Skin epidermis (tissue), 12 donors: ENCODE measurements around the gene RTN4R.
"Not testable (repeated sequence)": the region's sequence is repeated elsewhere in the genome, so short reads cannot be mapped to it uniquely, and the experiment has no call there.

Experiments
- H3K27ac ChIP-seq, 21 experiments: fragments of 200-600 bp; sonication (generic) in 11 of 21; one replicate each; pipeline ENCODE4 v1.5.0; 2020; ENCODE audit warnings: mild to moderate bottlenecking in 3 of 21, inconsistent platforms in 2 of 21, moderate library complexity in 2 of 21
- H3K4me3 ChIP-seq, 7 experiments: fragments of 200-600 bp; sonication (generic) in 2 of 7; one replicate each; pipeline ENCODE4 v1.5.0; 2020; ENCODE audit warnings: inconsistent platforms in 2 of 7, mild to moderate bottlenecking in 2 of 7, moderate library complexity in 1 of 7

RTN4R gene

DNA sequence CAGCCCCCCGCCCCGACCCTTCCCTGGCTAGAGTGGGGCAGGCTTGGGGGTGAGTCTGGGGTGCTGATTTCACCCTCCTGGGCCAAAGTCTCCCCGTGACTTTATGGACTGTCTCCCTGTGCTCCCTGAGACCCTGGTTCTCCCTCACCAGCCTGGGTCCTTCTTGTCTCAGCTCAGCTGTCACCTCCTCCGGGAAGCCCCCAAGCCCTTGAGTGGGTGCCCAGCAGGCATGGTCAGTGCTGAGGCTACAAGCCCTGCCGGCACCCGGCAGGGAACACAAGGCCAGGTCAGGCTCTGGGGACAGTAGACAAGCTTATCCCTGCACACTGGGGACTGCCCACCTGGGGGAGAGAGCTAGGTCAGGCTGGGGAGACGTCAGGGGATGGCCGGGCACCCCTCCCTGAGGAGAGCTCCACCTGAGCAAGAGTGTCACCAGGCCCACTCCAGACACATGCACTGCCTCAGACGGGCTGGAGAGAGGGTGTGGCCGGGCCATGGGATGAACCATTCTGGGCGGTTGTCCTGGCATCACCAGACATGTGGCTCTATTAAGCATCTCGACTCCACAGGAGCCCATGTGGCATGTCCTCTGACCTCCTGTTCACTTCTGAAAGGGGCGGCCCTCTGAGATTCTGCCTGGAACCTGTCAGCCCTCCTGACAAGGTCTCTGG lies 22.6 kb upstream of the RTN4R start:
- Histone ChIP-seq H3K27ac (no peak overlapping the region), H3K4me3 (no peak overlapping the region)

GRCh38 chr22:20290045-20290392 lies 21.9 kb upstream of the RTN4R start:
- no peak overlapping the region for H3K4me3 ChIP-seq
- H3K27ac ChIP-seq = no peak overlapping the region

GRCh38 chr22:20289182-20290044 lies 21.3 kb upstream of the RTN4R start:
- H3K27ac ChIP-seq, H3K4me3 ChIP-seq: not testable (repeated sequence)

DNA sequence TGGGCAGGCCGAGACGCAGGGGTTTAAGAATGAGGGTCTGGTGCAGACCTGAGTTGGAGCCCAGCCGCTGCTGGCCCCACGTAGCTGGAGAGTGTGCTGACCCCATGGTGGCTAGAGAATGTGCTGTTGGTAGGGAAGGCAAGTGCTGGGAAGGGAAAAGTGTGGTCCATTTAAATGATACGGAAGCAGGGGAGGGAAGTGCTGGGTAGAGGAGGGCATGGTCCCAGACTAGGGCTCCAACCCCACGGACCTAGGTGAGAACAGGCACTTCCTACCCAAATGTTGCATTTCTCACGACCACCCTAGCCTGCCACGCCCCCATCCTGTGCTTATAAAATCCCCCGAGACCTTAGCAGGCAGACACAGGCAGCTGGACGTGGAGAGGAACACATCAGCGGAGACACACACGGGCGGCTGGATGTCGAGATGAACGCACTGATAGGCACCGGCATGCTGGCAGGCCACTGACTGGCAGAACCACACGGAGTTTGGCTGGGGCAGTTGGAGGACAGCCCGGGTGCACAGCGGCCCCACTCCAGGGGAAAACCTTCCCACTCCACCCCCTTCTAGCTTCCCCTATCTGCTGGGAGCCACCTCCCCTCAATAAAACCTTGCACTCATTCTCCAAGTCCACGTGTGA lies 18.8 kb upstream of the RTN4R start:
- not testable (repeated sequence) for H3K4me3 ChIP-seq

GRCh38 chr22:20286312-20286660 lies 18.2 kb upstream of the RTN4R start:
- not testable (repeated sequence) for H3K27ac ChIP-seq

More for the DNA sequence above, 18.8 kb upstream of the RTN4R start:
- H3K27ac ChIP-seq = not testable (repeated sequence)

GRCh38 chr22:20285473-20286311 lies 17.6 kb upstream of the RTN4R start:
- not testable (repeated sequence) for H3K4me3 ChIP-seq, H3K27ac ChIP-seq

More at GRCh38 chr22:20286312-20286660, 18.2 kb upstream of the RTN4R start:
- not testable (repeated sequence) for H3K4me3 ChIP-seq

GRCh38 chr22:20284471-20285086 lies 16.5 kb upstream of the RTN4R start:
- no peak overlapping the region for H3K27ac ChIP-seq

GRCh38 chr22:20283674-20284066 lies 15.6 kb upstream of the RTN4R start:
- Histone ChIP-seq H3K4me3 (no peak overlapping the region), H3K27ac (no peak overlapping the region)

More at GRCh38 chr22:20284471-20285086, 16.5 kb upstream of the RTN4R start:
- no peak overlapping the region for H3K4me3 ChIP-seq

- no peak overlapping the region for H3K4me3 ChIP-seq
- H3K27ac ChIP-seq = no peak overlapping the region
These were observed 15.0 kb upstream of the RTN4R start for GRCh38 chr22:20282901-20283673.

DNA sequence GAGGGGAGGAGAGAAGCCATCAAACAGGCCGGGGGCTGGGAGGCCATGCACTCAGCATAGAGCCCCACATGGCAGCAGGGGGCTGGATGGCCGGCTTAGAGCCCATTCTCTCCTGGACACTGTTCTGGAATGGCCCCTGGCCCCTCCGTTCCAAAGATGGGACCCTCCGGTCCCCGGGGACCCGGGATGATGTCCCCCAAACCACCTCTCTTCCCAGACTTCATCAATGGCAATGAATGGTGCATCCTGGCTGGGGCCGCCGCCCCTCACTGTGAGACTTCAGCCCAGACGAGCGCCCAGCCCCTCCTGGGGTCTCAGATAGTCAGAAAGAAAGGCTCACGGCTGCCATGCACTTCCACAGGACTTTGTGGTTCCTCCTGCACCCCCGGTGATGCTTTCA lies 13.8 kb upstream of the RTN4R start:
- Histone ChIP-seq H3K27ac (no peak overlapping the region), H3K4me3 (no peak overlapping the region)

DNA sequence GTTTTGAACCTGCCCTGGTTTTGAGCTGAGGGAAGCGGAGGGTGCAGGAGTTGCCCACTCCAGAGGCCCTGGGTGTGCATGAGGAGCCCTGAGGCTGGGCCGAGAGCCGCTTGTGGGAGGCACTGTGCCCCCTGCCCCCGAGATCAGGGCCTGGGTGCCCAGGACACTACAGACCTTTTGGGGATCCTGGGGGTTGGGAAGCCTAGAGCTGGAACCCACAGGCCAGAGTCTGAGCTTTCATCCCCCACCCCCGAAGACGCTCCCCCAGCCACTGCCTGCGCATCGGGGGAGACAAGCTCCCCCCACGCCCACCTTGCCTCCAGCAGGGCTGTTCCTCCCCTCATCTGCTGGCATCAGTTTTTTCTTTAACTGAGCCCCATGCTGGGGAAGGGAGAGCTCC lies 13.4 kb upstream of the RTN4R start:
- H3K27ac ChIP-seq, H3K4me3 ChIP-seq: not testable (repeated sequence)

DNA sequence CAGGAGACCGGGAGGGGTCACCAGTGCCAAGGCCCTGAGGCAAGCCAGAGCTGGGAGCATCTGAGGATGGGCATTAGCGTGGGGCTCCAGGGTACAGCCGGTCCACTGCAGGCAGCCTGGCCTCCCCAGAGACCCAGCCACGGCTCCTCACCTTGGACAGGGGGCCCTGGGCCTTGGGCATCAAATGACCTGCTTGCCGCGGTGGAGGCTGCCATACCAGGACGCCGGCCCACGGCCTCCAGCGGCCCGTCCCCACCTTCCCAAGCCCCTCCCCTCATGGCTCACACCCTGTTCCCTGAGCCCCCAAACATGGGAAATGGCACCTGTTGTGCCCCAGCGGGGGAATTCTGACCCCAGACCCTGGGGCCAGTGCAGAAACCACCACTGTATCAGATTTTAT lies 12.7 kb upstream of the RTN4R start:
- H3K4me3 ChIP-seq = no peak overlapping the region
- no peak overlapping the region for H3K27ac ChIP-seq

DNA sequence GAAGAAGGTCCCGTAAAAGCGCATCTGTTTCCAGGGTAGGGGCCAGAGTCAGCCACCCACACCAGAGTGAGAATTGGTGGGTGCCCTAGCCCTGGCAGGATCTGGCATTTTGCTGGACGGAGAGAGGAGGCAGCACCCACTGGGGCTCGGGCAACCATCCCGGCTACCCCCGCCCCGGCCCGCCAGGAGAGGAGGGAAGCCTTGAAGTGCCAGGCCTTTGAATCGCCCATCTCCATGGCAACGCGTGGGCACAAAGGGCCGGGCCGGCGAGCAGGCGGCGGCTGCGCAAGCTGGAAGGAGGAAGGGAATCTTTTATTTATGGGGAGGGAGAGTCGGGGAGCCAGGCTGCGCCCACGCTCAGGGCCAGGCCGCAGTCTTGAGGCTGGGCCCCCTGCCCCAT lies 12.0 kb upstream of the RTN4R start:
- not testable (repeated sequence) for H3K4me3 ChIP-seq, H3K27ac ChIP-seq

- Histone ChIP-seq H3K4me3 (no peak overlapping the region), H3K27ac (no peak overlapping the region)
These were observed 11.6 kb upstream of the RTN4R start for GRCh38 chr22:20279662-20280134.

DNA sequence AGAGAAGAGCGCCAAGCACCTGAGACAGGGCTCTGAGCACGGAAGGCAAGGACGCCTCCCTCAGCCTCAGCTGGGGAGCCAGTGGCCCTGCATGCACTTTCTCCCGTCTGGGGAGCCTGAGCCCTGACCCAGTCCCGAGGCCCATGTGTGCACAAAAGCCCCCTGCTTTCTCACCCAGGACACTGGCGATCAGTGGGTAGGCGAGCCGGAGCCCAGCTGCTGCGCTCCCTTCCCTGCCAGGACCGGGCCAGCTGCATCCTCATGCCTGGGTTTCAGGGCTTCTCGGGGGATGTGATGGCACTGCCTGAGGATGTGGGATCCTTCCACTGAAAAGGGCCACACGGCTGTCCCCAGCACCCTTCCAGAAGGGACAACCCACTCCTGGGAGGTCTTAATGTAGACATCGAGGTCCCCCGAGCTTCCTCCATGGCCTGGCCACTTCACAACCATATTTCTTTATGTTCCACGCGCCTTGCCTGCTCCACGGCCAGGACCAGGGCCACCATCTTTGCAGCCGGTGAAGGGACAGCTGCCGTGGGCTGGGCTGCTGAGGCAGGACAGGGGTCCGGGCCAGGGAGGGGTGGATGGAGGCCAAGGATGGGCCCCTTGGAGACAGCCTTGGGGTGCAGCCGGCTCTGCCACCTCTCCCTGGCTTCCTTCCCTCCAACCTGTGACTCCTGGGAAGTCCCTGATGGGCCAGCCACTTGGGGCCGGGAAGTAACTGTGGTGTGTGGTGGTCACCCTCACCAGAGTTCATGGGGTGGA lies 10.8 kb upstream of the RTN4R start:
- not testable (repeated sequence) for H3K4me3 ChIP-seq, H3K27ac ChIP-seq

DNA sequence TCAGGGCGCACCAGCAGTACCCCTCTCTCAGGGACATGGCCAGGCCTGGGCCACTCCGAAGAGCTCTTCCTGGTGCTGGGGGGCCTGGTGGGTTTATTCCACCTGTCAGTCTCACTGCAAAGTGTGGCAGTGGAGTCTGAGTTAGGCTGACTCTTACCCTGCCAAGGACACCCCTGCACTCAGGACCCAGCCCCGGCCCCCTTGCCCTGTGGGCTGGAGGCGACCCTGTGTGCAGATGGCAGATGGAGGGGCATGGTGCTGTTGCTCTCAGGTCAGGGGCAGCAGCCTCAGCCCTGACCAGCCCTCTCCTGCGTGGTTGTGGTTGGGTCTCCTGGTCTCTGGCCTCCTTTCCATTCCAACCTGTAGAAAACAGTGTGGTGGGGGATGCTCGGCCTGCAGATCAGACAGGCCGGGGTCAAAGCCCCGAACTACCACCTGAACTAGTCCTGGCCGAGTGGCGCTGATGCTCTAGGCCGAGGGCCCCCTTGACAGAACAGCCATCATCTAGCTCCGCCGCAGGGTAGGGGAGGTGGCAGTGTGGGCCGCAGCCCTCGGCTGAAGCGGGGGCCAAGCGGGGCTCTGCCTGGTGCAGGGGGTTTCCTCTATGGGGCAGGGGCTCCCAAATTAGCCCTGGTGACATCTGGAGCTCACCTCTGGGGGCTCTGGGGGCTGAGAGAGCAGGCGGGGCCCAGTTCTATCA lies 10.0 kb upstream of the RTN4R start:
- not testable (repeated sequence) for H3K27ac ChIP-seq, H3K4me3 ChIP-seq

GRCh38 chr22:20276468-20276867 lies 8.3 kb upstream of the RTN4R start:
- no peak overlapping the region for H3K4me3 ChIP-seq
- no peak overlapping the region for H3K27ac ChIP-seq
